Thyroid gland (tissue), 4 donors: Measurements from ENCODE around the gene USP36. TPM values are rescaled to one million over a fixed set of nuclear protein-coding genes. Genes with fewer than 3 reads are reported as not detected.

Source experiments
- DNase-seq, 2 donors: peaks; one replicate each; pipeline ENCODE4 v3.0.0-alpha.2; 2019
- H3K27ac ChIP-seq, 3 donors: fragments of 200-600 bp; sonication (generic); 1 replicate in 2 of 3; 2 replicates in 1 of 3; pipeline ENCODE4 v1.5.1; 2016 to 2019; ENCODE audit warnings: mild to moderate bottlenecking in 1 of 3, moderate library complexity in 1 of 3
- H3K27me3 ChIP-seq: fragments of 200-600 bp; sonication (generic); one replicate; pipeline ENCODE4 v1.5.1; 2019
- H3K36me3 ChIP-seq, 2 donors: fragments of 200-600 bp; sonication (generic); one replicate each; pipeline ENCODE4 v1.5.1; 2016 to 2019
- H3K4me1 ChIP-seq, 2 donors: fragments of 200-600 bp; sonication (generic); one replicate each; pipeline ENCODE4 v1.5.1; 2017 to 2019
- H3K4me3 ChIP-seq, 3 donors: fragments of 200-600 bp; sonication (generic); replicated peaks in 1 of 3; 1 replicate in 2 of 3; 2 replicates in 1 of 3; pipeline ENCODE4 v1.5.1; 2016; ENCODE audit warnings: mild to moderate bottlenecking in 1 of 3
- H3K9me3 ChIP-seq: fragments of 200-600 bp; sonication (generic); one replicate; pipeline ENCODE4 v1.5.1; 2017
- POLR2A ChIP-seq, 2 donors: fragments of 450-650 bp; IDR thresholded peaks; one replicate each; pipeline ENCODE4 v1.6.1; 2017; ENCODE audit warnings: antibody characterized with exemption in 2 of 2, mild to moderate bottlenecking in 2 of 2, moderate library complexity in 1 of 2
- WGBS, 2 donors: methylation state at CpG; one replicate each; pipeline ENCODE4 v1.1.5; 2017; 5-methylcytosine and 5-hydroxymethylcytosine counted together
- intact Hi-C: fragments of 100-400 bp; cut with DNase I; formaldehyde crosslinking; loops from one replicate; pipeline ENCODE4 v1.15.1; 2023
- total RNA-seq, 4 donors: library from RNA; depleted of rRNA; stranded (reverse); fragments of >200 nt; gene quantifications; one replicate each; pipeline ENCODE4 v1.2.3, GENCODE V29; 2016
- TF ChIP-seq, protein P1 (sequence below), 6 experiments: fragments of 200-600 bp in 3 of 6; fragments of 450-650 bp in 3 of 6; sonication (generic) in 3 of 6; IDR thresholded peaks; one replicate each; pipeline ENCODE4 v1.5.1; 2016 to 2019; ENCODE audit warnings: antibody characterized with exemption in 6 of 6, mild to moderate bottlenecking in 2 of 6, inconsistent platforms in 1 of 6, moderate library complexity in 1 of 6

Gene USP36
- total RNA-seq, 4 donors from 2014 or later = 33.9 to 61.5 (median 46.6) TPM

DNA sequence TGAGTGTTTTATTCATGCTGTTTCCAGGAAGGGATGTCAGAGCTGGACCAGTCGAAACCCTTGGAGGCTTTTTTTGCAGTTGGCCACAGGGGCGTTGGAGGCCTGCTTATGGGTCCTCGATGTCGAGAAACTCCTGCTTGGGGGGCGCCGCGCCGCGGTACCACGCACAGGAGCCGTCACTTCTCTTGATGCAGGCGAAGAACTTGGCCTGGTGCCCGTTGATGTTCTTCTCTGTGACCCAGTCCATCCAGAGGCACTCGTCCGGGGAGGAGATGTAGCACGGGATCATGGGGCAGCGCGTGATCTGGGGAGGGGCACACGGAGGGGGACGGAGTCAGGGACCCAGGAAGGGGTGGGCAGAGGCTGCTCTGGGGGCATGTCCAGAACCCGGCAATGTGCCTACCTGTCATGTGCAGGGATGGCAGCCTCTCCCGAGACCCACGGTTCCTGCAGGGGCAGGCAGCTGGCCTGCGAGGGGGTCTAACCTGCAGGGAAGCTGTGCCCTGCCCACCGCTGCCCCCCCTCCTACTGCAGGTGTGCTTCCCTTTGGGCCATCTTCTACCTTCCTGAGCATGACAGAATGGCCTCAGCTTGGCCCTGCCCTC, 15.0 kb upstream of the USP36 start:
- H3K4me1 ChIP-seq = no peaks in the 10 kb centered on the region
- H3K36me3 ChIP-seq = peaks cover 0 to 10% of the 10 kb centered on the region in 2 donors
- TF ChIP-seq, protein P1, sequence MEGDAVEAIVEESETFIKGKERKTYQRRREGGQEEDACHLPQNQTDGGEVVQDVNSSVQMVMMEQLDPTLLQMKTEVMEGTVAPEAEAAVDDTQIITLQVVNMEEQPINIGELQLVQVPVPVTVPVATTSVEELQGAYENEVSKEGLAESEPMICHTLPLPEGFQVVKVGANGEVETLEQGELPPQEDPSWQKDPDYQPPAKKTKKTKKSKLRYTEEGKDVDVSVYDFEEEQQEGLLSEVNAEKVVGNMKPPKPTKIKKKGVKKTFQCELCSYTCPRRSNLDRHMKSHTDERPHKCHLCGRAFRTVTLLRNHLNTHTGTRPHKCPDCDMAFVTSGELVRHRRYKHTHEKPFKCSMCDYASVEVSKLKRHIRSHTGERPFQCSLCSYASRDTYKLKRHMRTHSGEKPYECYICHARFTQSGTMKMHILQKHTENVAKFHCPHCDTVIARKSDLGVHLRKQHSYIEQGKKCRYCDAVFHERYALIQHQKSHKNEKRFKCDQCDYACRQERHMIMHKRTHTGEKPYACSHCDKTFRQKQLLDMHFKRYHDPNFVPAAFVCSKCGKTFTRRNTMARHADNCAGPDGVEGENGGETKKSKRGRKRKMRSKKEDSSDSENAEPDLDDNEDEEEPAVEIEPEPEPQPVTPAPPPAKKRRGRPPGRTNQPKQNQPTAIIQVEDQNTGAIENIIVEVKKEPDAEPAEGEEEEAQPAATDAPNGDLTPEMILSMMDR (IDR thresholded peaks at IDR 0.05) = no peak
- no peak for TF ChIP-seq POLR2A (IDR thresholded peaks at IDR 0.05)
- no peak for DNase-seq
- no peak overlapping the region for H3K4me3 ChIP-seq
- H3K27me3 ChIP-seq = no peaks in the 10 kb centered on the region
- no peaks in the 10 kb centered on the region for H3K9me3 ChIP-seq
- intact Hi-C loops = no loop called here
- 95 to 97% methylated on average over 20 of the region's 25 CpGs for WGBS, 2 donors
- H3K27ac ChIP-seq = no peak overlapping the region

DNA sequence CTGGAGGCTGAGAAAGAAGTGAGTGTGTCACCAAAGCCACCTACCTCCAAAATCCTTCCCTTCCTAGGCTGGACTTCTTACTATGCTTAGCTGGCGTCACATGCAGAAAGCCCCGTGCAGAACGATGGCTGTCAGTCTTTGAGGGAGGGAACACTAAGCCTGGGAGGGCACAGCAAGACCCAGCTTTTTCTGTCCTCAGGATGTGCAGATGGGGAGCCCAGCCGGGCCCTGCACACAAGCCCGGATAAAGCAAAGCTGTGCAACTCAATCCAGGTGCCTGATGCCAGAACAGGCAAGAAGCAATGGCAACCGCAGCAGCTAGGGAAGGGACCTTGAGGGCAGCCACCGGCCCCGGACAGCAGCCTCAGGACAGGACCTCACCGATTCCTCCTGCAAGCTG, 13.9 kb upstream of the USP36 start:
- H3K4me1 ChIP-seq = no peaks in the 10 kb centered on the region
- H3K27ac ChIP-seq = no peak overlapping the region
- intact Hi-C loops = no loop called here
- no peak overlapping the region for H3K4me3 ChIP-seq
- TF ChIP-seq, protein P1 (IDR thresholded peaks at IDR 0.05) = no peak
- TF ChIP-seq POLR2A (IDR thresholded peaks at IDR 0.05) = no peak
- WGBS, 2 donors = 82 to 93% methylated on average over 6 of the region's 9 CpGs
- H3K36me3 ChIP-seq = peaks cover 0 to 10% of the 10 kb centered on the region in 2 donors
- no peaks in the 10 kb centered on the region for H3K9me3 ChIP-seq
- no peaks in the 10 kb centered on the region for H3K27me3 ChIP-seq
- DNase-seq = no peak

DNA sequence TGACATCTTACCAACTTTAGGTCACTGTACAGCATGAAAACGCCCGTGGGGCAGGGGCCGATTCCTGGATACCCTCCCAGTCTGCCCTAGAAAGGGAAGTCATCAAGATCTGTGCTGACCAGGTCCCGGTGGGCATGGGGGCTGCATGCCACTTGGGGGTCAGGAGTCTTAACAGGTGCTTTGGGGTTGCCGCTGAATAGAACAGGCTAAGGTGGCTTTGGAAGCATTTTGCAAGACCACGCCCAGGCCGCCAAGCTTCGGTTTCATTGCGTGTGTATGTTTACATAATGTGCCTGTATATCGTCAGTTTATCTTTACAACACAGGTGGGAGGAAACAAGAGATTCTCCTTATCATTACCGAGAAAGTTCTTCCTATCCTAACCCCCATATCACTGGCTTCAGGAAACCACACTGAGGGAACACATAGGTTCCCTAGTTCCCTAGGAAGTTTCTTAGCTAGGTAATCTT, 13.3 kb upstream of the USP36 start:
- H3K27ac ChIP-seq = no peak overlapping the region
- no peaks in the 10 kb centered on the region for H3K4me1 ChIP-seq
- 88 to 90% methylated on average over 11 of the region's 11 CpGs for WGBS, 2 donors
- no peak for DNase-seq
- intact Hi-C loops = no loop called here
- TF ChIP-seq, protein P1 (IDR thresholded peaks at IDR 0.05) = no peak
- no peak for TF ChIP-seq POLR2A (IDR thresholded peaks at IDR 0.05)
- peaks cover 0 to 10% of the 10 kb centered on the region in 2 donors for H3K36me3 ChIP-seq
- H3K27me3 ChIP-seq = no peaks in the 10 kb centered on the region
- H3K4me3 ChIP-seq = no peak overlapping the region
- H3K9me3 ChIP-seq = no peaks in the 10 kb centered on the region

DNA sequence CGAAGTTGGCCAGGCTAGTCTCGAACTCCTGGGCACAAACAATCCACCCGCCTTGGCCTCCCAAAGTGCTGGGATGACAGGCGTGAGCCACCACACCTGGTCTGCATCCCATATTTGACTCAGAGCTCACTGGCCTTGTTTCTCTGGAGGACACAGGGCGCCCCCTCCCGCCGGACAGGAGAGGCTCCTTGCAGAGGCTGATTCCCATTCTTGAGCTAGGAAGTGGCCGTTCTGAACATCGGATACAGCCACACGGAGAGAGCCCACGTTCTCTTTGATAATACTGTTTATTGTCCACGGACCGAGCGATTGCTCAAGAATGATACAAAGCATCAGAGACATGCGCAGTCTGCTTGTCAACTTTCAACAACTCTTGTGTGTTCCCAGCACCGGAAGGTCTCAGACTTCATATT, 12.1 kb upstream of the USP36 start:
- DNase-seq = no peak
- Histone ChIP-seq H3K4me1 (no peaks in the 10 kb centered on the region), H3K9me3 (no peaks in the 10 kb centered on the region), H3K4me3 (no peak overlapping the region), H3K27me3 (no peaks in the 10 kb centered on the region), H3K36me3 (peaks cover 0 to 10% of the 10 kb centered on the region in 2 donors), H3K27ac (no peak overlapping the region)
- no peak for TF ChIP-seq POLR2A (IDR thresholded peaks at IDR 0.05)
- TF ChIP-seq, protein P1 (IDR thresholded peaks at IDR 0.05) = no peak
- WGBS, 2 donors = 89 to 90% methylated on average over 13 to 16 of the region's 16 CpGs
- intact Hi-C loops = no loop called here

DNA sequence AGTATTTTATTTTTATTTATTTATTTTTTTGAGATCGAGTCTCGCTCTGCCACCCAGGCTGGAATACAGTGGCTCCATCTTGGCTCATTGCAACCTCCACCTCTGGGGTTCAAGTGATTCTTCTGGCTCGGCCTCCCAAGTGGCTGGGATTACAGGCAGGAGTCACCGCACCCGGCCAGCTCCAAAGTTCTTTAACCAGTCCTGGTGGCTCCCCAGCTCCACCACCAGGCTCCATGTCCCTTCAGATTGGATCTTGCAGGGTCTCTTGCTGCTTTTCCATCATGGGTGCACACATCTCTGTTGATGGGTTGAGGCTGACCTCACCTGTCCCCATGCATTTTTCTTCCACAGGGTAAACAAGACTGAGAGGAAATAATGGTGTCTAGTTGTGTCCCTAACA, 8.4 kb upstream of the USP36 start:
- H3K27me3 ChIP-seq = no peaks in the 10 kb centered on the region
- WGBS, 2 donors = 89 to 96% methylated on average over 5 of the region's 5 CpGs
- TF ChIP-seq POLR2A (IDR thresholded peaks at IDR 0.05) = no peak
- TF ChIP-seq, protein P1 (IDR thresholded peaks at IDR 0.05) = no peak
- no peak overlapping the region for H3K4me3 ChIP-seq
- H3K27ac ChIP-seq = no peak overlapping the region
- no peaks in the 10 kb centered on the region for H3K4me1 ChIP-seq
- no peak for DNase-seq
- no peaks in the 10 kb centered on the region for H3K9me3 ChIP-seq
- intact Hi-C loops = no loop called here
- no peaks in the 10 kb centered on the region for H3K36me3 ChIP-seq
